Prostate gland (tissue), 2 donors: ENCODE results near the gene STX1A. TPM values are rescaled to one million over a fixed set of nuclear protein-coding genes. Genes with fewer than 3 reads are reported as not detected.
"Not testable (repeated sequence)": the region's sequence is repeated elsewhere in the genome, so short reads cannot be mapped to it uniquely, and the experiment has no call there.

Experiments used
- DNase-seq: peaks from one replicate; pipeline ENCODE4 v3.0.0-alpha.2; 2019; ENCODE audit warnings: low spot score
- H3K27ac ChIP-seq, 2 donors: fragments of 200-600 bp; sonication (generic); 2 replicates each; pipeline ENCODE4 v1.5.1; 2017 to 2019
- H3K27me3 ChIP-seq: fragments of 200-600 bp; sonication (generic); replicated peaks from 2 replicates; pipeline ENCODE4 v1.5.1; 2019; ENCODE audit not compliant: insufficient read depth
- H3K36me3 ChIP-seq, 2 donors: fragments of 200-600 bp; sonication (generic); 1 replicate in 1 of 2; 2 replicates in 1 of 2; pipeline versions ENCODE4 v1.5.1 to v1.8.1; 2017 to 2019
- H3K4me1 ChIP-seq: fragments of 200-600 bp; sonication (generic); replicated peaks from 2 replicates; pipeline ENCODE4 v1.5.1; 2019
- H3K4me3 ChIP-seq, 2 donors: fragments of 200-600 bp; sonication (generic); 2 replicates each; pipeline ENCODE4 v1.5.1; 2017 to 2019
- H3K9me3 ChIP-seq: fragments of 200-600 bp; sonication (generic); 2 replicates; pipeline ENCODE4 v1.5.1; 2017
- POLR2A ChIP-seq: fragments of 450-650 bp; IDR thresholded peaks from one replicate; pipeline ENCODE4 v1.6.1; 2016; ENCODE audit warnings: antibody characterized with exemption, mild to moderate bottlenecking
- POLR2AphosphoS5 ChIP-seq: sonication (generic); formaldehyde crosslinking; IDR thresholded peaks from one replicate; pipeline ENCODE4 v1.6.1; 2017; ENCODE audit warnings: antibody characterized with exemption
- WGBS: methylation state at CpG from one replicate; pipeline ENCODE4 v1.1.5; 2018; 5-methylcytosine and 5-hydroxymethylcytosine counted together
- intact Hi-C: fragments of 100-400 bp; cut with DNase I; formaldehyde crosslinking; loops from one replicate; pipeline ENCODE4 v1.14.2; 2022
- total RNA-seq, 2 donors: library from RNA; depleted of rRNA; stranded (reverse); fragments of >200 nt; gene quantifications; one replicate each; pipeline ENCODE4 v1.1.0, GENCODE V29; 2016
- TF ChIP-seq, protein P1 (sequence below), 4 experiments: fragments of 200-600 bp in 2 of 4; fragments of 450-650 bp in 2 of 4; sonication (generic) in 2 of 4; IDR thresholded peaks; 1 replicate in 3 of 4; 2 replicates in 1 of 4; pipeline ENCODE4 v1.5.1; 2016 to 2019; ENCODE audit warnings: antibody characterized with exemption in 4 of 4, mild to moderate bottlenecking in 2 of 4, moderate library complexity in 2 of 4

STX1A gene
- total RNA-seq, 2 donors from 2014 or later, result 6.8 to 15.3 TPM

DNA sequence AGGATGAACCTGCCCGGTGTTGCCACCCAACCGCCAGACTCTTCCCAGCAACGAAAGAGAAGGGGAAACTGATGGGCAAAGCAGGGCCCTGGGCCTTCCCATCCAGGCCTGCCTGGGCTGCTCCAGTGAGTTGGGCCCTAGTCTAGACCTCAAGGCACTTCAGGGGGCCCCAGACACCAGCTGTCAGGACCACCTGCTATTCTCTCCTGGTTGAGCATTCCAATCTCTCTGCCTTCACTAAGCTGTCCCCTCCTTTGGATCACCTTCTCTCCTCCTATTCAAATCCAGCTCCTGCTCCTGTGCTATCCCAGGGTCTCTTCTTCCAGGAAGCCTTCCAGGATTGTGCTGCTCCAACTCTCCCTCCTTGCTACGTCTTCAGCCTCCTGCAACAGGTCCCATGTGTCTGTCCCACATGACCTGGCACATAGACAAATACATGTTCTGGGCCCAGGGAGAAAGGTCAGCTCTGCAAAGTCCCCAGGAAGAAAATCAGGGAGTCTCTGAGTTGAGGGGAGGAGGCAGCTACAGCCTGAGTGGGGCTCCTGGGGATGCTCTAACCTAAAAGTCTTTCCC lies 3.1 kb downstream of the STX1A start:
- H3K36me3 ChIP-seq, result no peaks in the 10 kb centered on the region
- intact Hi-C loops, result no loop called here
- 67% methylated on average over 4 of the region's 4 CpGs for WGBS

DNA sequence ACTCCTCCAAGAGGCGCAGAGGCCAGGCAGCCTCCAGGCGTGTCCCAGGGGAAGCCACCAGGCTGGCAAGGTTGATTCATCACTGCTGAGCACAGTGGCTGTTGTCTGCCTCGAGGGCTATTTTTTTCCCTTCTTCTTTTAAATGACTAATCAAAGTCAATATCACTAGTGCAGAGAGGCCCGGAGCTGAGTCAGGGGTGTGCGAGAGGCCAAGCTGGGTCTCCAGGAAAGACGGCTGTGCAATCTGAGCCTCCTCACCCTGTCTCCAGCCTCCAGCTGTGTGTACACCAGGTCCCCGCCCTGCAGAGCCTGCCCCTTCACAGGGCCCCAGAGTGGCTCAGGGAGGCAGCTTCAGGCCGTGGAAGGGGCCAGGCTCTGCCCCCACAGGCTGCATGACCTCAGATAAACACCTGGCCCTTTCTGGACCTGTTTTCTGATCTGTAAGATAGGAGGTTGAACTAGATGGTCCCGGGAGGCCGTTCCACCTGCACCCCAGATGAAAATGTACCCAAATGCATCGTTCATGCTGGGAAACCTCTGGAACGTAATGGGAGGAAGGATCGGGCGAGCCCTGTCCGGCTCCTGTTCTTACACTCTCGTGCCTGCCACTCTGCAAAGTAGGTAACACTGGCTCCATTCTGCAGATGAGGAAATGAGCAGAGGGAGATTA lies 3.7 kb downstream of the STX1A start:
- intact Hi-C loops, result no loop called here
- peak; percentile 22 for TF ChIP-seq POLR2AphosphoS5
- TF ChIP-seq, protein P1, sequence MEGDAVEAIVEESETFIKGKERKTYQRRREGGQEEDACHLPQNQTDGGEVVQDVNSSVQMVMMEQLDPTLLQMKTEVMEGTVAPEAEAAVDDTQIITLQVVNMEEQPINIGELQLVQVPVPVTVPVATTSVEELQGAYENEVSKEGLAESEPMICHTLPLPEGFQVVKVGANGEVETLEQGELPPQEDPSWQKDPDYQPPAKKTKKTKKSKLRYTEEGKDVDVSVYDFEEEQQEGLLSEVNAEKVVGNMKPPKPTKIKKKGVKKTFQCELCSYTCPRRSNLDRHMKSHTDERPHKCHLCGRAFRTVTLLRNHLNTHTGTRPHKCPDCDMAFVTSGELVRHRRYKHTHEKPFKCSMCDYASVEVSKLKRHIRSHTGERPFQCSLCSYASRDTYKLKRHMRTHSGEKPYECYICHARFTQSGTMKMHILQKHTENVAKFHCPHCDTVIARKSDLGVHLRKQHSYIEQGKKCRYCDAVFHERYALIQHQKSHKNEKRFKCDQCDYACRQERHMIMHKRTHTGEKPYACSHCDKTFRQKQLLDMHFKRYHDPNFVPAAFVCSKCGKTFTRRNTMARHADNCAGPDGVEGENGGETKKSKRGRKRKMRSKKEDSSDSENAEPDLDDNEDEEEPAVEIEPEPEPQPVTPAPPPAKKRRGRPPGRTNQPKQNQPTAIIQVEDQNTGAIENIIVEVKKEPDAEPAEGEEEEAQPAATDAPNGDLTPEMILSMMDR (IDR thresholded peaks at IDR 0.05), result peak in 1 of 4 experiments; percentile 24
- TF ChIP-seq POLR2A, result peak; percentile 22
- Histone ChIP-seq H3K4me1 (peaks cover 3% of the 10 kb centered on the region), H3K9me3 (no peaks in the 10 kb centered on the region), H3K27me3 (no peaks in the 10 kb centered on the region), H3K27ac (no peak overlapping the region), H3K36me3 (no peaks in the 10 kb centered on the region), H3K4me3 (no peak overlapping the region)
- 43% methylated on average over 16 of the region's 16 CpGs for WGBS
- DNase-seq, result no peak

More for the DNA sequence above, 3.1 kb downstream of the STX1A start:
- DNase-seq, result no peak
- TF ChIP-seq POLR2AphosphoS5 (no peak), POLR2A (no peak)
- TF ChIP-seq, protein P1 (IDR thresholded peaks at IDR 0.05), result no peak
- Histone ChIP-seq H3K9me3 (no peaks in the 10 kb centered on the region), H3K27me3 (no peaks in the 10 kb centered on the region), H3K4me1 (peaks cover 3% of the 10 kb centered on the region), H3K27ac (no peak overlapping the region), H3K4me3 (no peak overlapping the region)

DNA sequence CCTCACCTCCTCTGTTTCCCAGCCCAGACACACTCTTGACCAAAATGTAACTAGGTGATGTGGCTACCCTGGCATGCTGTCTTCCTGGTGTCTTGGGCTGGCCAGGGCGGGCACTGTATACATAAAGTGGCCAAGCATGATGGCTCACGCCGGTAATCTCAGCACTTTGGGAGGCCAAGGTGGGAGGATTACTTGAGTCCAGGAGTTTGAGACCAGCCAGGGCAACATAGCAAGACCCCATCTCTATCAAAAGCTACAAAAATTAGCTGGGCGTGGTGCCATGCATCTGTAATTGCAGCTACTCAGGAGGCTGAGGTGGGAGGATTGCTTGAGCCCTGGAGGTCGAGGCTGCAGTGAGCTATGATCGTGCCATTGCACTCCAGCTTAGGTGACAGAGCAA lies 6.2 kb downstream of the STX1A start:
- H3K9me3 ChIP-seq, DNase-seq, intact Hi-C loops, H3K27ac ChIP-seq, H3K27me3 ChIP-seq, H3K4me1 ChIP-seq, H3K36me3 ChIP-seq, H3K4me3 ChIP-seq: not testable (repeated sequence)
- WGBS, result 90% methylated on average over 6 of the region's 6 CpGs

DNA sequence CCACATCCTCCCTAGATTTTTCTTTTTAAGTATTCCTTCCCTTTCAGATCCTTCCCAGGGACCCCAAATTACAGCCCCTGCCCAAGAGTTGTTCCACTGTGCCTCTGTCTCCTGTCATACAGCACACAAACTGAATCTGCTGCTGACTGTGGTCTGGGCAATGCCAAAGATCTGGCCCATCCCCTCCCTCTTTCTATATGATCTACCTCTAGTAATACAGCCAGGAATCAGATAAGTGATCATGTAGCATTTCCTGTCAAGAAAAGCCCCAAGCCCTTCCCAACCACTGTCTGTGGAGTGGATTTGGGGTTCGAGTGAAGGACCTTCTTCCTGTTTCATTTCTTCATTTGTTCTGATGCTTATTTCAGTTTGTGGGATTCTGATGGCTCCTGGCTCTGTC lies 6.7 kb downstream of the STX1A start:
- no peaks in the 10 kb centered on the region for H3K36me3 ChIP-seq
- H3K27ac ChIP-seq, result no peak overlapping the region
- WGBS, result 96% methylated on average over 1 of the region's 1 CpG
- intact Hi-C loops, result no loop called here
- no peaks in the 10 kb centered on the region for H3K4me1 ChIP-seq
- no peaks in the 10 kb centered on the region for H3K9me3 ChIP-seq
- no peak for DNase-seq
- H3K27me3 ChIP-seq, result no peaks in the 10 kb centered on the region
- TF ChIP-seq POLR2A (no peak), POLR2AphosphoS5 (no peak)
- TF ChIP-seq, protein P1 (IDR thresholded peaks at IDR 0.05), result no peak
- H3K4me3 ChIP-seq, result no peak overlapping the region

DNA sequence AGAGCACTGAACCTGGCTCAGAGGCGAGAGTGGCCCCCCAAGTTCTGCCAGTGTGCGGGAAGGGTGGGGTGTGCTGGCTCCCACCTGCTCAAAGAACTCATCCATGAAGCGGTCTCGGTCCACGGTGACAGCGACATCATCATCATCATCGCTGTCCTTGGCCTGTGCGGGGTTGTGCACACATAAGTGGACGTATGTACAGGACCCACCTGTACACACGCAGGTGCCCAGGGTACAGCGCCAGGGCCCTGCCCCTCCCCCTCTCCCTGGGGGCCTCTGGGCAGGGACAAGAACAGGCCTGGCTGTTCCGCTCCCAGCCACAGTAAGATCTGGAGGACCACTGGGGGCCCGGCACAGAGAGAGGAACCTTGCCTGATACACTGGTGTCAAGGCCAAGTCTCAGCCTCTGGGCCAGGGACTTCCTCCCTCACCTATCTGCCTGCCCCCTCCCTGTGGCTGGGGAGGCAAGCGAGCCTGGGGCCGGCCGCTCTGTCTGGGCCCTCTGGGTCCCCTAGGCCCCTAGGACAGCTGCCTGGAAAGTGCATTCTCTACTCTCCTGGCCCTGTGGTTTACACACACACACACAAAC lies 10.4 kb downstream of the STX1A start:
- Histone ChIP-seq H3K27me3 (no peaks in the 10 kb centered on the region), H3K9me3 (no peaks in the 10 kb centered on the region), H3K4me3 (no peak overlapping the region), H3K27ac (no peak overlapping the region), H3K4me1 (peaks cover 6% of the 10 kb centered on the region), H3K36me3 (no peaks in the 10 kb centered on the region)
- intact Hi-C loops, result no loop called here
- no peak for DNase-seq
- TF ChIP-seq POLR2AphosphoS5, result no peak
- TF ChIP-seq POLR2A, result no peak
- TF ChIP-seq, protein P1 (IDR thresholded peaks at IDR 0.05), result no peak
- 95% methylated on average over 14 of the region's 16 CpGs for WGBS
